Keratinocyte (primary cell): ENCODE measurements around the gene ZNF778. TPM values are rescaled to one million over a fixed set of nuclear protein-coding genes. Genes with fewer than 3 reads are reported as not detected.

Experiments used
- DNase-seq: peaks from one replicate; pipeline ENCODE4 v3.0.0-alpha.2; 2011; ENCODE audit warnings: low read depth, missing footprints, low spot score
- FAIRE-seq: peaks from 2 replicates; lab custom pipeline; 2011; peaks lifted over from hg19 to GRCh38; lab: Jason Lieb, UNC
- H2AFZ ChIP-seq: 2 replicates; pipeline ENCODE4 v1.6.0; 2012; ENCODE audit warnings: low read length, control low read depth, inconsistent platforms; ENCODE audit not compliant: control insufficient read depth
- H3K27ac ChIP-seq: 2 replicates; pipeline ENCODE4 v1.5.1; 2011; ENCODE audit warnings: low read length; ENCODE audit not compliant: control insufficient read depth, insufficient read depth
- H3K27me3 ChIP-seq: 3 replicates; pipeline ENCODE4 v1.6.0; 2011; ENCODE audit warnings: low read length; ENCODE audit not compliant: control insufficient read depth, insufficient read depth; ENCODE audit errors: extremely low read depth
- H3K36me3 ChIP-seq, 2 experiments: 2 replicates in 1 of 2; 3 replicates in 1 of 2; pipeline ENCODE4 v1.5.1; 2011; ENCODE audit warnings: low read length in 2 of 2, mild to moderate bottlenecking in 1 of 2; ENCODE audit not compliant: control insufficient read depth in 2 of 2, insufficient read depth in 2 of 2; ENCODE audit errors: extremely low read depth in 1 of 2
- H3K4me1 ChIP-seq: 3 replicates; pipeline ENCODE4 v1.5.1; 2011; ENCODE audit warnings: low read length; ENCODE audit not compliant: control insufficient read depth, insufficient read depth; ENCODE audit errors: extremely low read depth
- H3K4me2 ChIP-seq: 3 replicates; pipeline ENCODE4 v1.6.0; 2011; ENCODE audit warnings: low read depth, low read length; ENCODE audit not compliant: control insufficient read depth, insufficient read depth; ENCODE audit errors: extremely low read depth
- H3K4me3 ChIP-seq, 3 experiments: fragments of 200-600 bp in 1 of 3; sonication (generic) in 1 of 3; 2 replicates in 2 of 3; 3 replicates in 1 of 3; pipeline ENCODE4 v1.5.1; 2011 to 2016; ENCODE audit warnings: low read length in 3 of 3, mild to moderate bottlenecking in 3 of 3, control low read depth in 2 of 3, inconsistent platforms in 1 of 3, low read depth in 1 of 3, mixed read lengths in 1 of 3, mixed run types in 1 of 3, moderate library complexity in 1 of 3; ENCODE audit not compliant: control insufficient read depth in 2 of 3, insufficient read depth in 2 of 3; ENCODE audit errors: extremely low read depth in 1 of 3
- H3K79me2 ChIP-seq: 2 replicates; pipeline ENCODE4 v1.6.0; 2012; ENCODE audit warnings: low read length; ENCODE audit not compliant: control insufficient read depth, insufficient read depth
- H3K9ac ChIP-seq: 3 replicates; pipeline ENCODE4 v1.6.0; 2011; ENCODE audit warnings: low read length; ENCODE audit not compliant: control insufficient read depth, insufficient read depth; ENCODE audit errors: extremely low read depth
- H3K9me1 ChIP-seq: 3 replicates; pipeline ENCODE4 v1.6.0; 2011; ENCODE audit warnings: low read length; ENCODE audit not compliant: control insufficient read depth, insufficient read depth; ENCODE audit errors: extremely low read depth
- H3K9me3 ChIP-seq: 2 replicates; pipeline ENCODE4 v1.5.1; 2012; ENCODE audit warnings: low read depth, low read length; ENCODE audit not compliant: control insufficient read depth
- H4K20me1 ChIP-seq: 3 replicates; pipeline ENCODE4 v1.6.0; 2011; ENCODE audit warnings: low read length; ENCODE audit not compliant: control insufficient read depth, insufficient read depth; ENCODE audit errors: extremely low read depth
- EZH2 ChIP-seq: IDR thresholded peaks from one replicate; pipeline ENCODE4 v1.6.1; 2012; ENCODE audit warnings: inconsistent platforms, mild to moderate bottlenecking, low read length, moderate library complexity
- dilution Hi-C: fragments of 300-500 bp; cut with MboI; formaldehyde crosslinking; loops from one replicate; pipeline ENCODE4 v1.7.0; 2020; ENCODE audit warnings: low sequenced_read_pairs; ENCODE audit not compliant: extremely low pct_ligation_motif_present
- polyA plus RNA-seq, 5 experiments: library from polyadenylated mRNA; depleted of rRNA in 3 of 5; stranded (reverse) in 3 of 5; stranded (forward) in 1 of 5; unstranded in 1 of 5; fragments of >200 nt; gene quantifications; 1 replicate in 1 of 5; 2 replicates in 3 of 5; 3 replicates in 1 of 5; pipeline versions ENCODE4 v1.2.1 to v1.2.3, GENCODE V29; 2011 to 2012; ENCODE audit warnings: missing spikeins in 2 of 5, low read depth in 1 of 5, low replicate concordance in 1 of 5
- TF ChIP-seq, protein P1 (sequence below), 3 experiments: IDR thresholded peaks in 1 of 3; conservative IDR thresholded peaks in 1 of 3; optimal IDR thresholded peaks in 1 of 3; 2 replicates in 2 of 3; 3 replicates in 1 of 3; pipeline versions ENCODE3 to v1.5.1; 2011; ENCODE audit warnings: low read length in 3 of 3, mild to moderate bottlenecking in 3 of 3, moderate library complexity in 2 of 3, control low read depth in 1 of 3, inconsistent platforms in 1 of 3; ENCODE audit not compliant: insufficient read depth in 2 of 3; ENCODE audit errors: extremely low read depth in 1 of 3

The ZNF778 gene
- polyA plus RNA-seq, 1 donor (not counting 4 experiments of a cell fraction or from before 2014, with no cell fraction given): 6.2 TPM

DNA sequence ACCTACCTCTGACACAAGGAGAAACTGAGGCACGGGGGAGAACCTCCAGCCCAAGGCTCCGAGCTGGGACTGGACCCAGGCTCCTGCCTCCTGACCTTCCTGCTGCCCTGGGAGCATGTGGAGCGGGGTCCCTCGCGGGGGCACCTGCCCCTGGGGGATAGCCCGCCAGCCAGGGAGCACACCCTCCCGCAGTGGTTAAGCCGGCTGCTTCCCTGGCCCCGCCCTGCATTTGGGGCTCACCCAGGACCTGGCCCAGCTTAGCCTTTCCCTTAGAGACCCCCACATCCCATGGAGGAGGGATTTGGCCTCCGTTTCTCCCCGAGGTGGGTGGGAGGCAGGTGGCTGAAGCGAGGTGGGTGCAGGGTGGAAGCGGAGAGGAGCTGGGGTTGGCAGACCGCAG lies 47.7 kb upstream of the ZNF778 start:
- H3K9me3 ChIP-seq: no peaks in the 10 kb centered on the region
- no peak overlapping the region for H3K4me2 ChIP-seq
- DNase-seq (no peak), FAIRE-seq (no peak)
- no peaks in the 10 kb centered on the region for H3K9me1 ChIP-seq
- no peak overlapping the region for H3K9ac ChIP-seq
- TF ChIP-seq, protein P1, sequence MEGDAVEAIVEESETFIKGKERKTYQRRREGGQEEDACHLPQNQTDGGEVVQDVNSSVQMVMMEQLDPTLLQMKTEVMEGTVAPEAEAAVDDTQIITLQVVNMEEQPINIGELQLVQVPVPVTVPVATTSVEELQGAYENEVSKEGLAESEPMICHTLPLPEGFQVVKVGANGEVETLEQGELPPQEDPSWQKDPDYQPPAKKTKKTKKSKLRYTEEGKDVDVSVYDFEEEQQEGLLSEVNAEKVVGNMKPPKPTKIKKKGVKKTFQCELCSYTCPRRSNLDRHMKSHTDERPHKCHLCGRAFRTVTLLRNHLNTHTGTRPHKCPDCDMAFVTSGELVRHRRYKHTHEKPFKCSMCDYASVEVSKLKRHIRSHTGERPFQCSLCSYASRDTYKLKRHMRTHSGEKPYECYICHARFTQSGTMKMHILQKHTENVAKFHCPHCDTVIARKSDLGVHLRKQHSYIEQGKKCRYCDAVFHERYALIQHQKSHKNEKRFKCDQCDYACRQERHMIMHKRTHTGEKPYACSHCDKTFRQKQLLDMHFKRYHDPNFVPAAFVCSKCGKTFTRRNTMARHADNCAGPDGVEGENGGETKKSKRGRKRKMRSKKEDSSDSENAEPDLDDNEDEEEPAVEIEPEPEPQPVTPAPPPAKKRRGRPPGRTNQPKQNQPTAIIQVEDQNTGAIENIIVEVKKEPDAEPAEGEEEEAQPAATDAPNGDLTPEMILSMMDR (optimal IDR thresholded peaks at IDR 0.05 in 1 of 3, IDR thresholded peaks at IDR 0.05 in 1 of 3, conservative IDR thresholded peaks at IDR 0.05 in 1 of 3; ENCODE audit: extremely low read depth in 1 of 3, insufficient read depth in 2 of 3, low read length in 3 of 3): no peak
- TF ChIP-seq EZH2: no peak
- H3K4me3 ChIP-seq: no peak overlapping the region
- H3K4me1 ChIP-seq: peaks cover 7% of the 10 kb centered on the region
- no peaks in the 10 kb centered on the region for H3K79me2 ChIP-seq
- H2AFZ ChIP-seq: no peak overlapping the region
- H4K20me1 ChIP-seq: peaks cover 2% of the 10 kb centered on the region
- dilution Hi-C loops: no loop called here
- H3K27me3 ChIP-seq: peaks cover 67% of the 10 kb centered on the region
- no peak overlapping the region for H3K27ac ChIP-seq
- H3K36me3 ChIP-seq: no peaks in the 10 kb centered on the region

DNA sequence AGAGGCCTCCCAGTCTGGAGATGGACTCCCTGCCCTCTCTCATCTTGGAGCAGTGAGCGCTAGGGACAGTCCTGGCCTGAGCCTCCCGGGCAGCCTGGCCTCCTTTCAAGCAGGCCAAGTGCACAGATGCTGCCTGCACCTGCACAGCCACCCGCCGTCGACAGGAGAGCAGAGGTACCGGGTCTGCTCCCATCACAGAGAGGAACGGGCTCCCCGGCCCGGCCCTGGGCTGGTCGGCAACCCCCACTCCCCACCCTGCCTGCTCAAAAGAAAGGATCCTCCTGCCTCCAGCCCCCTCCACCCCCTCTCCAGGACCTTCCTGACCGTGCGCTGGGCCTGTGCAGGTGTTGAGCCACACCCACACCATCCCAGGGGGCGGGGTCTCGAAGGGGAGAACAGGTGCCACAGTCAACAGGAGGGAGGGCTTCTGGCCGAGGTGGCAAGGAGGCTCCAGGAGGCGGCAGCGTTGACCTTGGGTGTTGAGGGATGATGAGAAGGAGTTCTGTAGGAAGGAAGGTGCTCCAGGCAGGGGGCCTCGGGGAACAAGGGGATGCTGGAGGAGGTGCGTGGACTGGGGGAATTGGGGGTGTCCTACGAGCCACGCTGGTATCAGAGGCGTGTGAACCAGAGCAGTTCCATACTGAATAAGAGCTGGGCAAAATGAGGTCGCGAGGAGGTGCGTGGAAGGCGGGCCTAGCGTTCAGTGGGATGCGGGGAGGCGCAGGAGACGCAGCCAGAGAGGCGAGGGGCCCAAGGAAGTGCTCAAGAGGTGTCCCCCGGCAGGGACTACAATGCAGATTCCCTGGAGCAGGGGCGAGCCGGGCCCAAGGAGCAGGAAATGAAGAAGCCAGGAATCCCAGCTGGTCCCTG lies 46.9 kb upstream of the ZNF778 start:
- Histone ChIP-seq H4K20me1 (peaks cover 2% of the 10 kb centered on the region), H3K27me3 (peaks cover 71% of the 10 kb centered on the region), H3K9ac (no peak overlapping the region), H3K9me3 (no peaks in the 10 kb centered on the region), H3K4me3 (no peak overlapping the region), H3K79me2 (no peaks in the 10 kb centered on the region), H3K36me3 (no peaks in the 10 kb centered on the region), H3K9me1 (no peaks in the 10 kb centered on the region), H3K4me2 (peak overlapping the region; percentile 44), H3K4me1 (peaks cover 7% of the 10 kb centered on the region), H3K27ac (no peak overlapping the region), H2AFZ (no peak overlapping the region)
- dilution Hi-C loops: no loop called here
- TF ChIP-seq, protein P1 (optimal IDR thresholded peaks at IDR 0.05 in 1 of 3, IDR thresholded peaks at IDR 0.05 in 1 of 3, conservative IDR thresholded peaks at IDR 0.05 in 1 of 3; ENCODE audit: extremely low read depth in 1 of 3, insufficient read depth in 2 of 3, low read length in 3 of 3): peak in 2 of 3 experiments; percentile 1 to 31
- no peak for TF ChIP-seq EZH2
- FAIRE-seq (no peak), DNase-seq (no peak)
